SKM-1 treated with dmso at 0.1 percent for 144 hours (cell line): ENCODE data around the gene RRM1.
"Not testable (repeated sequence)": the region's sequence is repeated elsewhere in the genome, so short reads cannot be mapped to it uniquely, and the experiment has no call there.

Experiments
- DNase-seq: peaks from one replicate; lab custom pipeline; 2025; ENCODE audit not compliant: unreplicated experiment; lab: John Stamatoyannopoulos, UW

RRM1 gene

DNA sequence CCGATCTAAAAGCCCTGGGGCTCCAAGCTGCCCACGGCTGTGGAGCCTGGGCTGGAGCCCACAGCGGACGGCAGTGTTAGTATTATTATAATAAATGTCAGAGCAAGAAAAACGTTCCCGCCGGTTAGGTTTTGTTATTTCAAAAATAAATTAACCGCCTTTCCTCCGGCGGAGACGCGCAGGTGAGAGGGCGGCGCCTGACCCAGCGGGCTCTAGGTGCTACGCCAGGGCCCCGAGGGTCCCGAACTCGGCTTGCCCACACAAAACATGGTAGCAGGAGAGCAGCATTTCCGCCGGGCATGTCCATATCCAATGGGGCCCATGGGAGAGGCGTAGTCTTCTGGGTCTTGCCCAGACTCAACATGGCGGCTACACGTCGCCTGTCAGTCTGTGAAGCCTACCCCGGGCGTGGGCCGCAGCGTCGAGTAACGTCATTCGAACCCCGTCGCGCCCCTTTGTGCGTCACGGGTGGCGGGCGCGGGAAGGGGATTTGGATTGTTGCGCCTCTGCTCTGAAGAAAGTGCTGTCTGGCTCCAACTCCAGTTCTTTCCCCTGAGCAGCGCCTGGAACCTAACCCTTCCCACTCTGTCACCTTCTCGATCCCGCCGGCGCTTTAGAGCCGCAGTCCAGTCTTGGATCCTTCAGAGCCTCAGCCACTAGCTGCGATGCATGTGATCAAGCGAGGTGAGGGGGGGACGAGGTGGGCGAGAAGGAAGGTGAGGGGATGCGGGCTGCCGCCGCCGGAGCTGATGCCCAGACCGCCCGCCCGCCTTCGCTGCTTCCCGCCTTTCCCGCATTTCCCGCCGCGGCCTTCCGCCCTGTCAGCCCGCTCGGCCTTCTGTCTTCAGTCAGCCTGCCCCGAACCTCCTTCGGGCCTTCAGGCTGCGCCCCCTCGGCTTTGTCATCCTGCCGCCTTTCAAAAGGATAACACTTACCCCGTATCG lies at the start of gene RRM1:
TSS of gene RRM1 (plus strand) at position 452 of the 944 bp plus-strand sequence. CDS start at position 666, 214 bp downstream.
- peak; percentile 85 for DNase-seq

DNA sequence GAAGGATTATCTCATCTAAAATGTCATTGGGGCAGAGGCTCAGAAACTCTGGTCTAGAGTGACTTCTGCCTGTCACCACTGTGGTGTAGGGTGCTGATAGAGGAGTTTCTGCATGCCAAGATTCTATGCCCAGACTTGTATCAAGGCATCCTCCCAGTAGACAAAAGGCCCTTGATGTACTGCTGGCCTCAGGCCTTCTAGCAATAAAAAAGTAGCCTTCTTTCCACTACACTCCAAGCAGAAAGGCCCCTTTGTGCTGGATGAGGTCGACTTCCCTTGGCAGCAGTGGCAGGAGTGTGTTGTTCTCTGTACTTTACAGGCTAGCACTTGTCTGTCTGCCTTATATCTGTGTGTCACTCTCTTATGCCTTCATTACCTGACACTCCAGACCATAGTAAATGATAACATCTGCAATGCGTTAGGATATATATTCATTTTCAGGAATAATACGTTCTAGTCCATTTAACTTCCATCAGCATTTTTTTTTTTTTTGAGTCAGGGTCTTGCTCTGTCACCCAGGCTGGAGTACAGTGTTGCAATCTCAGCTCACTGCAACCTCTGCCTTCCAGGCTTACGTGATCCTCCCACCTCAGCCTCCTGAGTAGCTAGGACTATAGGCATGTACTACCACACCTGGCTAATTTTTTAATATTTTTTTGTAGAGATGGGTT lies 49.5 kb upstream of the RRM1 start:
- DNase-seq: no peak

DNA sequence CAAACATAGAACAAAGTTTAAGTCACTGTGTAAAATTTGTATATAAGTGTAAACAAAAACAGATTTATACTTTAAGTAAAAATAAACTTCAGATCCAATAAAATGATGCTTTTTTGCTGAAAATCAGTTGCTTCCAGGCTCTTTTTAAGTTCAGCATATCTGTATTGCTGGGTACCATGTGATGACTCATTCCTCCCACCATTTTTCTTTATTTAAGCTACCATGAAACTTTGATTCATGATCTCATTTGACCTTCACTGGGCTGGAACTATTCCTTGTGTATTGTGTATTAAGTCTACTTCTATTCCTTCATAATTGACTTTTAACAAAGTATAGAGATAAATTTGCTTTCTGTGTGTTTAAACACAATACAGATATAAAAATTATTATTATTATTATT lies 46.3 kb upstream of the RRM1 start:
- no peak for DNase-seq

DNA sequence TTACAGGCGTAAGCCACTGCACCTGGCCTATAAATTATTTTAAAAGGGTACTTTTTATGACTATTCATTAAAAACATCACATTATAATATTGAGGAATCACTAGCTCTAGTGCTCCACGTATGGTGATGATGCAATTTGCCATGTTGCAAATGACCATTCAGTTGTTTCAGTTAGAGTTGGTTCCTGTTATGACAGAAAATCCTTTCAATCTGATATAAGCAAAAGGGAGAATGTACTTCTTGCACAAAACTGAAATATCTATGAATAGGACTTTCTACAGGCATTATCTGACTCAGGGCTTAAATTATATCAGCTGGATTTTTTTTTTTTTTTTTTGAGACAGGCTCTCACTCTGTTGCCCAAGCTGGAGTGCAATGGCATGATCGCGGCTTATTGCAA lies 45.6 kb upstream of the RRM1 start:
- DNase-seq: peak; percentile 67

GRCh38 chr11:4050138-4050537 lies 44.5 kb upstream of the RRM1 start:
- peak; percentile 2 for DNase-seq

DNA sequence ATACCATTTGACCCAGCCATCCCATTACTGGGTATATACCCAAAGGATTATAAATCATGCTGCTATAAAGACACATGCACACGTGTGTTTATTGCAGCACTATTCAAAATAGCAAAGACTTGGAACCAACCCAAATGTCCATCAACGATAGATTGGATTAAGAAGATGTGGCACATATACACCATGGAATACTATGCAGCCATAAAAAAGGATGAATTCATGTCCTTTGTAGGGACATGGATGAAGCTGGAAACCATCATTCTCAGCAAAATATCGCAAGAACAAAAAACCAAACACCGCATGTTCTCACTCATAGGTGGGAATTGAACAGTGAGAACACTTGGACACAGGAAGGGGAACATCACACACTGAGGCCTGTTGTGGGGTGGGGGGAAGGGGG lies 41.4 kb upstream of the RRM1 start:
- not testable (repeated sequence) for DNase-seq

GRCh38 chr11:4054643-4055042 lies 40.0 kb upstream of the RRM1 start:
- no peak for DNase-seq

GRCh38 chr11:4059424-4059823 lies 35.2 kb upstream of the RRM1 start:
- no peak for DNase-seq

- no peak for DNase-seq
These were observed 34.2 kb upstream of the RRM1 start for GRCh38 chr11:4060182-4060923.

GRCh38 chr11:4061700-4062099 lies 32.9 kb upstream of the RRM1 start:
- DNase-seq: no peak

DNA sequence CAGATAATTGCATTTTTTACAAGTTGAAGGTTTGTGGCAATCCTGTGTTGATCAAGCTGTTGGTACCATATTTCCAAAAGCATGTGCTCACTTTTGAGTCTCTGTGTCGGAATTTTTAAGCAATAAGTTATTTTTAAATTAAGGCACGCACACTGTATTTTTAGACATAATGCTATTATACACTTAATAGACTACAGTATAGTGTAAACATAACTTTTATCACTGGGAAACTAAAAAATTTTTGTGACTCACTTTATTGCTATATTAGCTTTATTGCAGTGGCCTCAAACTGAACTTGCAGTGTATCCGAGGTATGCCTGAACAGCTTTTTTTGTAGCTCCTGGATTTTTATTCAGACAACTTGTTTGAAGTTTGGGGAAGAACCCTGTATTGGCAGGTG lies 31.3 kb upstream of the RRM1 start:
- DNase-seq: no peak

- DNase-seq: no peak
These were observed 30.2 kb upstream of the RRM1 start for GRCh38 chr11:4064278-4064955.

DNA sequence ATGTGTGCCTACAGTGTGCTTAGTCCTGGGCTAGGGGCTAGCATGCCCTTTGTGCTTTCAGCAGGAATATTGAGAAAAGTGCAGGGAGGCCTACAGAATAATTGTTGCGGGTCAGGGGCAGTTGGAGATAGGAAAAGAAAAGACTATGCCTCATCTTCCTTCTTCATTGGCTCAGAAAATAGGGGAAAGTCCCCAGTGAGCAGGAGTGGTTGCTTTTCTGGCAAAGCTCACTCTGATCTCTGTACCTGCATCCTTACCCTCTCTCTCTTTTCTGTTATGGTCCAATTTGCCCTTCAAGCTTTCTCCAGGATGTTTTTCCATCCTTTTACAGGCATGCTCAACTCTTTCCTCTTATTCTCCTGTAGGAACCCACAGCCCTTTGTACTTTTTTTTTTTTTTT lies 29.5 kb upstream of the RRM1 start:
- DNase-seq: no peak

DNA sequence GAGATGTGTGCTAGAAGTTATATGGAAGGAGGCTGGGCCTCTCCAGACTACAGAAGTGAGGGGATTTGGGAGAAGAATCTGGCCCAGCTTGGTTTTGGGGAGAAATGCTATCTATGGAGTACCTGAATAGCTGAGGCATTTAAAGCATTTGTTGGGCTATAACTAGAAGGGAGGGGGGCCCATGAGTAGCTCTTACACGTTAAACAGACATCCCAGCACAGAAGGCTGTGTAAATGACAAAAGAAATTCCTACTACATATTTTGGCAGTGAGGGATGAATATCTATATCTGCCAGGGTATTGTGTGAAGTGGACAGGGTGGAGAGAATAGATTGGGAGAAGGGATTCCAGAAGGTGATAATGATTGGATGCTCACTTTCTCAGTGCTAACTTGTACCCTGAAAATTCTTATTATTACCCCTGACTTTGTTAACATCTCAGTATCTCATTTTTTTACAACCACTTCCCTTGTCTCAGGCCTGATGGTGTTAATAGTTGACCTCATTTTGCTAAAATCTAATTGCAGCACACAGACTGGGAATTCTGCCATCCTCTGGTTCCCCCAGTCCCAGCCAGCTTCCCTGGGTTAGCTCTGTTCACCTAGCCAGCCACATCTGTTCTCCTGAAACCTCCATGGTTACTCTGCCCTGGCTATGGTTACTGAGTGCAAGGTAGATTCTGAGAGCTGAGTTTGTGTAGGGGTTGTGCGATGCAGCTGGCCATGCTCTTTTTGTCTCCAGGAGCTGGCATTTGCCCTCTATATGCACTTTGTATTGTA lies 28.8 kb upstream of the RRM1 start:
- DNase-seq: no peak

GRCh38 chr11:4066910-4067309 lies 27.7 kb upstream of the RRM1 start:
- DNase-seq: peak; percentile 69

DNA sequence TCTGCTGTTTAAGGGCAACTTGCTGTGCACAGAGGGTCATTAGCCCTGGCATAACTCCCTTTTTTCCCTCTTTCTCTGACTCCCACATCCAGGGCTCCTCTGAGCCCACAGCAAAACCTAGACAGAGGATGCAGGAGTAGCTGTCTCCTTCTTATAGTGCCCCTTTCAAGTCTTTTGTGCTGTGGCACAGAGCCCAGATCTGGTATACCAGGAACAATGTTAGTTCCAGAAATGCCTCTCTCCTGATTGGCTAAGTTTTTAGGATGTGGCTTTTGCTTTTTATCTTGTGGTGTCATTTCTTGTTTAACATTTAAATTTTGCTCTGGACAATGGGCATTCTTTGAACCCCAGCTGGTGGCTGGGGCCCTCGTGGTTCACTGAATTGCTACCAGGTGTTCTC lies 25.6 kb upstream of the RRM1 start:
- DNase-seq: no peak

- no peak for DNase-seq
These were observed 23.3 kb upstream of the RRM1 start for GRCh38 chr11:4071325-4071724.

DNA sequence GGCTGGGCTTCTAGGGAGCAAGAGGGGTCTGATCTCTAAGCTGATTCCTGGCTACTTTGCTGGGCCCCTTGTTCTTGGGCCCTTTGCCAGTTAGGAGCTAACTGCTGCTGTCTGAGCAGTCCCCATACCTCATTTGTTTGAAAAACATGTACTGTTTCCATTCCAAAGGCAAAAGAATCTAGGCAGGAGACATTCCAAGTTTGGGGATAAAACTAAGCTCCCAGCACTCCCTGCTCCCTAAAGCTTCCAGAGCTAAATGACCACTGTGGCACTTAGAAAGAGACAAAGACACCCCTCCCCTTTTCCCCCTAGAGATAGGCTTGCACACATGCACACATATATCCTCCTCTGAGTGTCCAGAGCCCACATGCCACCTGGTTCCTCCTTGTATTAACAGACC lies 22.7 kb upstream of the RRM1 start:
- DNase-seq: no peak

- DNase-seq: peak; percentile 81
These were observed 21.8 kb upstream of the RRM1 start for GRCh38 chr11:4072668-4073285.

GRCh38 chr11:4074266-4074665 lies 20.3 kb upstream of the RRM1 start:
- DNase-seq: no peak
